GM20000 (cell line): ENCODE measurements around the gene CBLL1.

Experiments
- DNase-seq: peaks from one replicate; pipeline ENCODE4 v3.0.0; 2012; ENCODE audit warnings: low spot score
- CTCF ChIP-seq: IDR thresholded peaks from 2 replicates; pipeline ENCODE4 v1.5.1; 2012; ENCODE audit warnings: mild to moderate bottlenecking, control low read depth; ENCODE audit errors: extremely low read depth, missing control alignments

CBLL1 gene

GRCh38 chr7:107703219-107703618 is 40.7 kb upstream of the CBLL1 start:
- no peak for TF ChIP-seq CTCF
- no peak for DNase-seq

GRCh38 chr7:107703872-107704271 is 40.1 kb upstream of the CBLL1 start:
- no peak for TF ChIP-seq CTCF
- DNase-seq, result no peak

GRCh38 chr7:107708956-107709355 is 35.0 kb upstream of the CBLL1 start:
- DNase-seq, result no peak
- no peak for TF ChIP-seq CTCF

GRCh38 chr7:107711301-107711700 is 32.6 kb upstream of the CBLL1 start:
- no peak for TF ChIP-seq CTCF
- DNase-seq, result no peak

GRCh38 chr7:107712025-107712424 is 31.9 kb upstream of the CBLL1 start:
- no peak for TF ChIP-seq CTCF
- DNase-seq, result no peak

GRCh38 chr7:107712896-107713295 is 31.0 kb upstream of the CBLL1 start:
- DNase-seq, result no peak
- TF ChIP-seq CTCF, result no peak

- TF ChIP-seq CTCF, result no peak
- DNase-seq, result no peak
Measured at GRCh38 chr7:107715531-107715930, 28.4 kb upstream of the CBLL1 start.
